NCI-H1417 (cell line): ENCODE measurements around the gene HSP90B1.

ENCODE experiments used
- DNase-seq, 3 experiments: peaks; one replicate each; lab custom pipeline; 2025; lab: John Stamatoyannopoulos, UW

HSP90B1 gene

GRCh38 chr12:103929046-103929783 lies 995 bp upstream of the HSP90B1 start:
- DNase-seq = peak; percentile 94 to 99 (median 99)

GRCh38 chr12:103929784-103930033 lies 501 bp upstream of the HSP90B1 start:
- DNase-seq = no peak

DNA sequence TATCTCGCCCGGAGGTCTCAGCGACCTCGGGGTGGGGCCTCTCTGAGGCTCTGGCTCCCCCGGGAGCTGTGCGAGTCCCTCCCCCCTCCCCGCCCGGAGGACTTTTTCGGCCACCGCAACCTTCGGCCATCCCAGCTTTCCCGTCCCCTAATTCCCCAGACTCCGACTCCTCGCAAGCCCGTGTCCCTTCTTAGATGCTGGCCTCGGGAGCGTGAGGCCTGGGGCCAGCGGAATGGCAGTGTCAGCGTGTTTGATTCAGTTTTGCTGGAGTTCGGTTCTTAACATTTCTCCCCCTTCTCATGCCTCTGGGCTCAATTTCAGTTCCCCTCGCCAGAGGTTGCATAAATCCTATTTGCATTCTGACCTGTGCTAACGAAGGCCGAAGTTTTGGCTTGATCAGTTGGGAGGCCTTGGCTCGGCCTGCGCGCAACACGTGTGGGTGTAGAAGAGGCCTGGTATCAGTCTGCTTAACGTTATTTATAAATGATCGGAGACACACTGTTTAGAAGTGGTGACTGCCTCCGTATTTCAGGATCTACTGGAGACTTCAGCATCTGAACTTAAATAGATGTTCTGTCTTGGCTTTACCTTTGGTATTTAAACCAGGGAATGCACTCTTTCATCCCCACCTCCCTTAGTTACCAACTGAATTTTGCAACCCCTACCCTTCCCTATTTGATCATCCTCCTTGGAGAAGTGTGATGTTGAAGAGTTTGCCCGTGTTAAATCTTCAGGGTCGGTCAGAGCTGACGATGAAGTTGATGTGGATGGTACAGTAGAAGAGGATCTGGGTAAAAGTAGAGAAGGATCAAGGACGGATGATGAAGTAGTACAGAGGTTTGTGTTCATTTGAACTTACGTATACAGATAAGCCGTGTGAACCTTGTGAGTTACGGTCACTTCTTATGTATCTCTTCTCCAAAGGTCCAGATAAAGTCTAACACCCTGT lies 851 bp downstream of the HSP90B1 start:
- peak in 2 of 3 experiments; percentile 71 to 79 for DNase-seq

- DNase-seq = no peak
Measured at GRCh38 chr12:103933237-103933636, 3.0 kb downstream of the HSP90B1 start.

- DNase-seq = no peak
Measured at GRCh38 chr12:103936679-103937078, 6.5 kb downstream of the HSP90B1 start.

DNA sequence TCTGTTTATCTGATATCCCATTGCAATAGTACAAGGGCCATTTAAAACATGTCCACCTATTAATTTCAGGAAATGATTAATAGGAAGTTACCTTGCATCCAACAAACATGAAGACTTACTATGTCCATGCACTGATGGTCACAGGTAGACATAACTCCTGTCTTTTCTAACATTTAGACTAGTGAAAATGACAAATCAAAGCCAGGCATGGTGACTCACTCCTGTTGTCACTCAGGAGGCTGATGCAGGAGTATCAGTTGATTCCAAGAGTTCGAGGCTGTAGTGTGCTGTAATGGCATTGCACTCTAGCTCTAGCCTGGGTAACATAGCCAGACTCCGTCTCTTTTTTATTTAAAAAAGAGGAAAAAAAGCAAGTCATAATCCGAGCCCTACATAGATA lies 14.8 kb downstream of the HSP90B1 start:
- DNase-seq = no peak

DNA sequence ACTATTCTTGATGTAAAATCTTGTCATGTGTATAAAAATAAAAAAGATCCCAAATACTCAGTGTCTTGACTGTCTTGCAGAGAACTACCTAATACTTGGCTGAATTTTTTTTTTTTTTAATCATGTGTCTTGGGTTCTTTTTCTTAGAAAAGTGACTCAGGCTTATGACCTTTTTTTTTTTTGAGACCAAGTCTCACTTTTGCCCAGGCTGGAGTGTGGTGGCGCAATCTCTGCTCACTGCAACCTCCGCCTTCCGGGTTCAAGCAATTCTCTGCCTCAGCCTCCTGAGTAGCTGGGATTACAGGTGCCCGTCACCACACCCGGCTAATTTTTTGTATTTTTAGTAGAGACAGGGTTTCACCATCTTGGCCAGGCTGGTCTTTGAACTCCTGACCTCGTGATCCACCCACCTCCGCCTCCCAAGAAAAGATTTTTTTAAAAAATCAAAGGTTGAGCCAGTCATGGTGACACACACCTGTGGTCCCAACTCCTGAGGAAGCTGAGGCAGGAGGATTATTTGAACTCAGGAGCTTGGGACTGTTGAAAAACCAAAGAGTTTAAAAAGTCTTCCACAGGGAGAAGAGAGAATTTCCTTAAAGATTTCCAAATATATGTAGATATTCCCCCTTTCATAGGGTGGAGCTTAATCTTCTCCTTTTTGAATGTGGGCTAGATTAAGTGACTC lies 17.8 kb downstream of the HSP90B1 start:
- DNase-seq = no peak

DNA sequence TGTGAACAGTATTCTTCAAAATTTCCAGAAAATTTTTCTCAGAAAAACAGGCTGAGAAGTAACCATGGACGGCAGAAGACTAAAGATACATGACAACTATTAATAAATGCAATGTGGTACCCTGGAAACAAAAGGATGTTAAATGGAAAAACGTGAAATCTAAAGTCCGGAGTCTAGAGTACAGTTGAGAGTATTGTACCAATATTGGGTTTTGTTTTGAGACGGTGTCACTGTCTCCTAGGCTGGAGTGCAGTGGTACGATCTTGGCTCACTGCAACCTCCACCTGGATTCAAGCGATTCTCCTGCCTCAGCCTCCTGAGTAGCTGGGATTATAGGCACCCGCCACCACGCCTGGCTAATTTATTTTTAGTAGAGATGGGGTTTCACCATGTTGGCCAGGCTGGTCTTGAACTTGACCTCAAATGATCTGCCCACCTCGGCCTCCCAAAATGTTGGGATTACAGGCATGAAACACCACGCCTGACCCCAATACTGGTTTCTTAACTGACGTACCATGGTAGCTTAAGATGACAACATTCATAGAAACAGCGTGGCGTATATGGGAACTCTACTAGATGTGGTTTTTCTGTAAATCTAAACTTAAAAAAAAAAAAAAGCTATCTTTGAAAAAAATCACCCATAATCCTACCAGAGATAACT lies 18.7 kb downstream of the HSP90B1 start:
- DNase-seq = no peak

DNA sequence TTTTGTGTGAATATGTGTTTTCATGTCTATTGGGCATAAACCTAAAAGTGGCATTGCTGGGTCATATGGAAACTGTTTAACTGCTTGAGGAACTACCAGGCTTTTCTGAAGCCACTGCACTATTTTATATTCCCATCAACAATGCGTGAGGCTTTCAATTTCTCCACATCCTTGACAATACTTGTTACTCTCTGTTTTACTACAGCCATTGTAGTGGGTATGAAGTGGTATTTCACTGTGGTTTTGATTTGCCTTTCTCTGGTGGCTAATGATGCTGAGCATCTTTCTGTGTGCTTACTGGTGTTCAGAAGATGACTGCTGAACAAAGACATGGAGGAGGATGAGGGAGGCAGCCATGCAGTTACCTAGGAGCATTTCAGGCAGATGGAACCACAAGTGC lies 22.3 kb downstream of the HSP90B1 start:
- no peak for DNase-seq

DNA sequence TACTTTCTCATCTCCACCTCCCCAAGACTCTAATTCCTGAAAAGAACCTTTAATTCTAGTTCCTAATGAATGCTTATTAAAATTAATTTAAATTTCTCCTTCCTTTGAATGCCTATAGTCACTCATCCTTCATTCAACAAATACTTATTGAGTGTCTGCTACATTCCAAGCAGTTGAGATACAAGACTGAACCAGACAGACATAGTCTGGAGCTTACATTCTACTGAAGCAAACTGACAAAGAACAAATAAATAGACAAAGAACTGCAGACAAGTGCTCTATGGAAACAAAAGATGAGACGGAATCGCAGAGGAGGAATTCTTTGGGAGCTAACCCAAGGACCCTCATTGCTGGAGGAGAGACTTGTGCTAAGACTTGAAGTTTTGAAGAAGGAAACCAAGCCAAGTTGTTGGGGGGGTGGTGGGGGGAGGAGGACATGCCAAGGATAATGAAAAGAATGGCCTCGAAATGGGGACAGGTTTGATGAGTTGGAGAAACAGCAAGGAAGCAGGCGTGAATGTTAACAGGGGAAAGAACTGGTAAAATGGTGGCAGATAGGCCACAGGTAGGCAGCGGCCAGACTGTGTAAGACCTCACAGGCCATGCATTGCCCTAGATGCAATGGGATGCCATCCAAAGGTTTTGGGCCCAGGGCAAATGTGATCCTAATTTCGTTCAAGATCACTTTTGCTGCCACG lies 25.8 kb downstream of the HSP90B1 start:
- peak in 1 of 3 experiments; percentile 64 for DNase-seq

DNA sequence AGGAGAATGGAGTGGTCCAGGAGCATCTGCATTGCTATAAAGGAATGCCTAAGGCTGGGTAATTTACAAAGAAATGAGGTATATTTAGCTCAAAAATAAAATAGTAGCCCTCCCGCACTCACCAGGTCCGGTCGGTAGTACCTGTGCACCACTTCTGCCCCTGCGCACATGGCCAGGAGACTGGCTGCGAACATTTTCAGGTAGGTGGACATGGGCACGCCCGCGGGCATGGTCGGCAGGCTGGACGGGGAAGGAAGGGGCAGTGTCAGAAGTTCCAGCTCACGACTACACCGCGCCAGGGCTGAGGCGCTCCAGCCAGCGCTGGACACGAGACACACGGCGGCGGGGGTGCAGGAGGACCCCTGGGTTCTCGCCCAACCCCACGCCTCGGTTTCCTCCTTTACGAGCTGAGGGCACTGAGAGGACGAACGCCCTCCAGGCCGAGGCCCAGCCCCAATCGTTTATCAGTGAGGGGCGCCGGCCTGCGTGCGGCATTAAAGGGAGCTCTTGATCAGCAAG lies 26.4 kb downstream of the HSP90B1 start:
- DNase-seq = no peak

- no peak for DNase-seq
Measured at GRCh38 chr12:103957865-103958388, 27.7 kb downstream of the HSP90B1 start.

- no peak for DNase-seq
Measured at GRCh38 chr12:103958621-103959020, 28.4 kb downstream of the HSP90B1 start.

DNA sequence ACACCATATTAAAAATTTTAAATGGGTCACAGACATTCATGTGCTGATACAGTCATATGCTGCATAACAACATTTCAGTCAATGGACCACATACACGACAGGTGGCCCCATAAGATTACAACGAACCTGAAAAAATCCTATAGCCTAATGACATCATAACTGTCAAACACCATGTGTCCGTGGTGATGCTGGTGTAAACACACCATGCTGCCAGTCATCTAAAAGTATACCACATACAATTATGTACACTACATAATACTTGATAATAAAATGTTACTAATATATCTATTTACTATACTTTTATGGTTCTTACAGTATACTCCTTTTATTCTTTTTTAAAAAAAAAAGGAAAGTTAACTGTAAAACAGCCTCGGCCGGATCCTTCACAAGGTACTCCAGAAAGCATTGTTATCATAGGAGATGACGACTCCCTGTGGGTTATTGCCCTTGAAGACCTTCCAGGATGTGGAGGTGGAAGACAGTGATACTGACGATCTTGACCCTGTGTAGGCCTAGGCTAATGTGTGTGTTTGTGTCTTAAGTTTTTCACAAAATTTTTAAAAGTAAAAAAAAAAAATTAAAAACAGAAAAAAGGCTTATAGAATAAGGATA lies 30.5 kb downstream of the HSP90B1 start:
- no peak for DNase-seq

DNA sequence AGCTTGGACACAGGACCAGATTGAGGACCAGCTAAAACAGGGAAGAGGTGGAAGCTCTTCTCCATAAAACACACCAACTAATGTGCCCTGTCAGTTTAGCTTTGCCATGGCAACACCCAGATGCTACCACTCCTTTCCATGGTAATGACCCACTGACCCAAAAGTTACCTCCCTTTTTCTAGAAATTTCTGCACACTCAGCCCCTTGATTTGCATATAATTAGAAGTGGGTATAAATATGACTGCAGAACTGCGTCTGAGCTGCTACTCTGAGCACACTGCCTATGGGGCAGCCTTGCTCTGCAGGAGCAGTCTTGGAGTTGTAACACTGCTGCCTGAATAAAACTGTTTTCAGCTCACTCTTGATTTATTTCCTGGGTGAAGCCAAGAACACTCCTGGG lies 32.3 kb downstream of the HSP90B1 start:
- DNase-seq = no peak

DNA sequence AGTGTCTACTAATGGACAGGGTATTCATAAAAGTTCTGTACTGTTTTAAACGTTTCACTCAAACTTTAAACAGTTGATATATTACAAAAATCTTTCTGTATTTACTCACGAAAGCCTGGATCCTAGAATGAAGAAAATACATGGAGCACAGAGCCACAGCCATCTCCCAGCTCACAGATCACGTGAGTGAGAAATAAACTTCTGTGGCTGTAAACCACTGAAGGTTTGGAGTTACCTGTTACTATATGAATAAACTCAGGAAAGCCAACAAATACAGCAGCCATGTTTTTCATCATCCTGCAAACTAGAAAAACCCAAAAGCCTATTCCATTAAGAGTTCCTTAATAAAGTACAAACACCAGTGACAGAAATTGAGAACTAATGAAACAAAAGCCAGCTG lies 34.6 kb downstream of the HSP90B1 start:
- DNase-seq = no peak

- no peak for DNase-seq
Measured at GRCh38 chr12:103965255-103965589, 35.0 kb downstream of the HSP90B1 start.

DNA sequence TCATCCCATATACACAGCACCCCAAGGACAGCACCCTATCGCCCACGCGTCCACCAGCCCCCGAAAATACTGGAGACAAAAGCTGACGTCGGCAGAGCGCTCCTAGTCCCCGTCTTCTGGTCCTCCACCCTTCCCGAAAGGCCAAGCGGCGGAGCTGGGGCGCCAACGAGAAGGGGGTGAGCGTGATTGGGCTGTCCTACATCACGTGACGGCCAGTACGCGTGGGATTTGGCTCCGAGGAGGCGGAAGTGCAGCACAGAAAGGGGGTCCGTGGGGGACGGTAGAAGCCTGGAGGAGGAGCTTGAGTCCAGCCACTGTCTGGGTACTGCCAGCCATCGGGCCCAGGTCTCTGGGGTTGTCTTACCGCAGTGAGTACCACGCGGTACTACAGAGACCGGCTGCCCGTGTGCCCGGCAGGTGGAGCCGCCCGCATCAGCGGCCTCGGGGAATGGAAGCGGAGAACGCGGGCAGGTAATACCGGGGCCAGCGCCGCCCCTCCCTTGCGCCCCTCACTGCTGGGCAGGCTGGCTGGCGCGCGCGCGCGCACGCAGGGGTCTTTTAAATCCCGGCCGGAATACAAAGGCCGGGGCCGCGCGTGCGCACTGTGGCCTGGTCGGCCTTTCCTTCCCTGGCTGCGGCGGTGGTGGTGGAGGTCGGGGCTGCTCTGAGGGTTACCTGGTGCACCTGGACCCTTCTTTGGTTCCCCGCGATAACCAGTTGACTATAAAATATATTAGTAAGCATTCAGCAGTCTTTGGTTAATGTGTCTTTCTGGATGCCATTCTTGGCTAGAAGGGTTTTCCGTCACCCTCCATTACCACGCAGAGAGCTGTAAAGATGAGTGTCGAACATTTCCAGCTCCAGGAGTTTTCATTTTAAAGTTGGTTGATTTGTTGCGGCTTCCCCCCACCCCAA lies 35.6 kb downstream of the HSP90B1 start, which contains the start of gene TDG:
TDG (plus strand) TSS at position 283 of the 915 bp plus-strand sequence; CDS start at position 449, 166 bp downstream.
- peak; percentile 98 to 100 (median 99) for DNase-seq

DNA sequence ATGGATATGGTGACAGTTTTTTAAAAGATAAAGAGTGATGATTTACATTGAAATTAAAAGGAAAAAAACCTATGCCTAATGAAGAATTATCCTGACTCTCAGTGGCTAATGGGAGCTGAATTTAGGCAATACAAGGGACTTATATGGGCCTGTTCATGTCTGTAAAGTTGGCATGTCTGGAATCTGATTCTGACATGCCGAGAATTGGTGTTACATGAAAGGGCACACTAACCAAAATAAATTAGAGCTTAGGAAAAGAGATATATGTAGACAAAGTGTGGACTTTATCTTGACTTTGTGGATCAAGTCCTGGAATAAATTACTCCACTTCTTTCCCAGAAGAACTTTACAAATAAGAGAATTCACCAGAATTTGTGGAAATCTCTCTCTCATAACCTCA lies 36.5 kb downstream of the HSP90B1 start:
- DNase-seq = no peak

GRCh38 chr12:103969391-103969790 lies 39.2 kb downstream of the HSP90B1 start:
- no peak for DNase-seq
